ENCODE data around the gene COL27A1. TPM values are rescaled to one million over a fixed set of nuclear protein-coding genes. Genes with fewer than 3 reads are reported as not detected.

COL27A1 gene
- polyA plus RNA-seq, 1 of the 3 experiments (the other 2 are of a cell fraction) = 8.7 TPM

- Histone ChIP-seq H4K20me1 (ENCODE audit: insufficient read depth) (no peaks in the 10 kb centered on the region), H3K36me3 (replicated peaks in 1 of 2; ENCODE audit: control insufficient read depth in 1 of 2, insufficient read depth in 2 of 2, low read length in 1 of 2) (peaks cover 0 to 2% of the 10 kb centered on the region in 2 experiments), H3K4me2 (no peak overlapping the region), H3K27me3 (ENCODE audit: insufficient read depth) (no peaks in the 10 kb centered on the region), H3K9me2 (no peaks in the 10 kb centered on the region), H3K9me3 (no peaks in the 10 kb centered on the region), H3K9ac (no peak overlapping the region), H3K27ac (ENCODE audit: low read depth in 2 of 2, low read length in 1 of 2) (no peak overlapping the region), H3K4me1 (ENCODE audit: control insufficient read depth in 1 of 2, insufficient read depth in 2 of 2, low read depth in 1 of 2, low read length in 1 of 2) (peaks cover 0 to 18% of the 10 kb centered on the region in 2 experiments; a peak in 1 of 4 replicates), H3K79me2 (ENCODE audit: insufficient read depth) (no peaks in the 10 kb centered on the region), H3K4me3 (ENCODE audit: low read depth in 2 of 2, low read length in 1 of 2) (no peak overlapping the region), H2AFZ (ENCODE audit: low read depth) (no peak overlapping the region), H3F3A (replicated peaks; ENCODE audit: insufficient read depth) (no peaks in the 10 kb centered on the region)
- POLR2A ChIA-PET = no interaction called here
- CTCF ChIA-PET = interaction anchor here (1.4 to 2.2 kb wide), 2 partner anchors 46 to 136 kb away, joined by 3 to 8 read pairs; no protein-coding TSS in a partner anchor
- 96% methylated on average over 4 of the region's 8 CpGs for WGBS (ENCODE audit: low lambda C conversion rate)
- TF ChIP-seq PBX3 (IDR thresholded peaks at IDR 0.05) (no peak), ELF1 (IDR thresholded peaks at IDR 0.05) (no peak), RFX5 (IDR thresholded peaks at IDR 0.05; ENCODE audit: low read length) (no peak), GABPA (IDR thresholded peaks at IDR 0.05; ENCODE audit: low read depth) (no peak), MAX (IDR thresholded peaks at IDR 0.05; ENCODE audit: low read depth) (no peak), NRF1 (IDR thresholded peaks at IDR 0.05; ENCODE audit: low read depth, low read length) (no peak), CHD2 (IDR thresholded peaks at IDR 0.05; ENCODE audit: low read length, partially characterized antibody) (no peak), FOXJ3 (CRISPR knock-in tag; IDR thresholded peaks at IDR 0.05) (no peak), REST (IDR thresholded peaks at IDR 0.05; ENCODE audit: low read depth, low read length) (no peak)
- no peak for DNase-seq
These were observed 89.2 kb downstream of the COL27A1 start for GRCh38 chr9:114244570-114244969.

- Histone ChIP-seq H3K9me2 (no peaks in the 10 kb centered on the region), H3K4me3 (ENCODE audit: low read depth in 2 of 2, low read length in 1 of 2) (no peak overlapping the region), H3K36me3 (replicated peaks in 1 of 2; ENCODE audit: control insufficient read depth in 1 of 2, insufficient read depth in 2 of 2, low read length in 1 of 2) (peaks cover 0 to under 1% of the 10 kb centered on the region in 2 experiments), H3K79me2 (ENCODE audit: insufficient read depth) (no peaks in the 10 kb centered on the region), H3K9ac (no peak overlapping the region), H3K27ac (ENCODE audit: low read depth in 2 of 2, low read length in 1 of 2) (no peak overlapping the region), H4K20me1 (ENCODE audit: insufficient read depth) (no peaks in the 10 kb centered on the region), H3F3A (replicated peaks; ENCODE audit: insufficient read depth) (no peaks in the 10 kb centered on the region), H2AFZ (ENCODE audit: low read depth) (no peak overlapping the region), H3K27me3 (ENCODE audit: insufficient read depth) (no peaks in the 10 kb centered on the region), H3K4me2 (no peak overlapping the region), H3K9me3 (no peaks in the 10 kb centered on the region), H3K4me1 (ENCODE audit: control insufficient read depth in 1 of 2, insufficient read depth in 2 of 2, low read depth in 1 of 2, low read length in 1 of 2) (peaks cover 10 to 28% of the 10 kb centered on the region in 2 experiments)
- no peak for DNase-seq
- 88% methylated on average over 12 of the region's 12 CpGs for WGBS (ENCODE audit: low lambda C conversion rate)
- TF ChIP-seq USF1 (IDR thresholded peaks at IDR 0.05; ENCODE audit: borderline replicate concordance, low read depth) (no peak), RAD21 (IDR thresholded peaks at IDR 0.05; ENCODE audit: low read length) (no peak), ZBTB33 (IDR thresholded peaks at IDR 0.05; ENCODE audit: borderline replicate concordance, low read depth) (no peak), TCF12 (IDR thresholded peaks at IDR 0.05) (no peak), POLR2AphosphoS5 (IDR thresholded peaks at IDR 0.05; ENCODE audit: low read depth, low read length) (no peak), GABPA (IDR thresholded peaks at IDR 0.05; ENCODE audit: low read depth) (no peak), REST (IDR thresholded peaks at IDR 0.05; ENCODE audit: low read depth, low read length) (no peak), SMC3 (IDR thresholded peaks at IDR 0.05; ENCODE audit: low read depth, low read length) (no peak)
- CTCF ChIA-PET = interaction anchor here (0.9 to 2.2 kb wide), 2 partner anchors 44 to 91 kb away, joined by 3 to 8 read pairs; partner anchors contain the start of gene COL27A1
- POLR2A ChIA-PET = no interaction called here
These were observed 91.2 kb downstream of the COL27A1 start for GRCh38 chr9:114246558-114246957.
